Left lung (tissue), 10 donors: ENCODE measurements around the gene NR6A1. TPM values are rescaled to one million over a fixed set of nuclear protein-coding genes. Genes with fewer than 3 reads are reported as not detected.

Experiments
- ATAC-seq: fragments of 200-7000 bp; cut with Tn5 transposase; one replicate; pipeline ENCODE4 v1.9.1; 2020; ENCODE audit warnings: moderate library complexity
- DNase-seq, 4 donors: peaks; one replicate each; pipeline ENCODE4 v3.0.0-alpha.2; 2013 to 2020
- H3K27ac ChIP-seq, 2 donors: fragments of 200-600 bp; sonication (generic) in 1 of 2; one replicate each; pipeline versions ENCODE4 v1.5.0 to v1.8.0; 2020 to 2021
- H3K27me3 ChIP-seq, 2 donors: fragments of 200-600 bp; sonication (generic) in 1 of 2; one replicate each; pipeline versions ENCODE4 v1.5.0 to v1.8.0; 2020 to 2021
- H3K36me3 ChIP-seq, 2 donors: fragments of 200-600 bp; sonication (generic) in 1 of 2; one replicate each; pipeline versions ENCODE4 v1.5.0 to v1.8.0; 2020 to 2021
- H3K4me1 ChIP-seq, 2 donors: fragments of 200-600 bp; one replicate each; pipeline ENCODE4 v1.8.0; 2021
- H3K4me3 ChIP-seq, 2 donors: fragments of 200-600 bp; sonication (generic) in 1 of 2; one replicate each; pipeline versions ENCODE4 v1.5.0 to v1.8.0; 2020 to 2021; ENCODE audit warnings: mild to moderate bottlenecking in 1 of 2
- H3K9me3 ChIP-seq, 2 donors: fragments of 200-600 bp; sonication (generic) in 1 of 2; one replicate each; pipeline versions ENCODE4 v1.5.0 to v1.8.0; 2020 to 2021
- CTCF ChIP-seq, 2 donors: fragments of 200-600 bp; sonication (generic) in 1 of 2; IDR thresholded peaks; one replicate each; pipeline versions ENCODE4 v1.5.0 to v1.8.0; 2021; ENCODE audit warnings: antibody characterized with exemption in 2 of 2
- intact Hi-C, 2 donors: fragments of 100-400 bp; cut with DNase I; formaldehyde crosslinking; loops; one replicate each; pipeline versions ENCODE4 v1.11.2 to v1.14.2; 2022
- polyA plus RNA-seq, 6 donors: library from polyadenylated mRNA; unstranded; fragments of 120-200 nt; gene quantifications; one replicate each; pipeline ENCODE4 v1.2.1, GENCODE V29; 2013; ENCODE audit not compliant: insufficient read length in 6 of 6
- total RNA-seq, 2 donors: library from RNA; stranded (reverse); fragmentation: NEBNext Ultra II Directional; extraction: Animal tissue kit (Norgen Biotek cat#: 25700); gene quantifications; one replicate each; pipeline ENCODE4 v1.2.1, GENCODE V29; 2021
- donor health status: DM: no; HTN: yes; CAD: no.
- donor health status: DM: no; HTN: no; CAD: no.

The NR6A1 gene
- total and polyA plus RNA-seq, 8 donors: 1.2 to 4.1 (median 1.7) TPM

DNA sequence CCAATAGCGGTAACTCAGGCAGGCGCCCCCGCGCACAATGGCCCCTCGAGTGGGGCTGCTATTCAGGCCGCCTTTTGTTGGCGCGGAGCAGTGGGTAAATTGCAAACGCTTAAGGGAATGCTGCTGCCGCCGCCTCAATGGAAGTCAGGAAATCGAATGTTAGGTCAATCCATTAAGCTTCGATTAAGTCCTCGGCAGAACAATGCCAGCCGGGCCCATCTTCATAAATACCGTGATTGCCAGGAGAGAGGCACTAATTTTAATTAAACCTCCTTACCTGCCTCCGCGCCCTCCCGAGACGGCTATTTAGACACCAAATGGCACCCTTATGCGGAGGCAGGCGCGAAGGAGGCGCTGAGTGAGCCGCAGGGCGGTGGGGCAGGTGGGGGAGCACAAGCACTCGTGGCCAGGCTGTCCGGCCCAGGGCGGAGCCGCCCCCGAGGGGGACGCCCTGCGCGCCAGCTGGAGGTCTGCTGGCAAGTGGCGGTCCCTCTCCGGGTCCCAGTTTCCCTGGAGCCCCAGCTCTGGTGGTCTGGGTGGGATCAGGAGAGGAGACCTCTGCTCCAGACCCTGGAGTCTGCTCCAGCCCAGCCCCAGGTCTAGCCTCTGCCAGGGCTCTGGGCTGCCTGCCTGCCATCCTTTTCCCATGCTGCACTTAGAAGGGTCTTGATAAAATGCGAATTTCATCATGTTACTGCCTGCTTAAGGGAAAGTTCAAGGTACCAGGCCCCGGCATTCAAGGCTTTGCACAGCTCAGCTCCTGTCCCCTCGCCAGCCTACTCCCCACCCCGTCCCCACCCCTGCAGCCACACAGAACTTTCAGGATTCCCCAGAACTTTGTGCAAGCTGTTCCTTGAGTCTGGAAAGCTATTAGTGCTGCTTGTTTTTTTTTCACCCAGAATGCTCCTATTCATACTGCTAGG is 283.6 kb downstream of the NR6A1 start:
- no peak for TF ChIP-seq CTCF (IDR thresholded peaks at IDR 0.05)
- peaks cover 15 to 83% of the 10 kb centered on the region in 2 donors for H3K27me3 ChIP-seq

DNA sequence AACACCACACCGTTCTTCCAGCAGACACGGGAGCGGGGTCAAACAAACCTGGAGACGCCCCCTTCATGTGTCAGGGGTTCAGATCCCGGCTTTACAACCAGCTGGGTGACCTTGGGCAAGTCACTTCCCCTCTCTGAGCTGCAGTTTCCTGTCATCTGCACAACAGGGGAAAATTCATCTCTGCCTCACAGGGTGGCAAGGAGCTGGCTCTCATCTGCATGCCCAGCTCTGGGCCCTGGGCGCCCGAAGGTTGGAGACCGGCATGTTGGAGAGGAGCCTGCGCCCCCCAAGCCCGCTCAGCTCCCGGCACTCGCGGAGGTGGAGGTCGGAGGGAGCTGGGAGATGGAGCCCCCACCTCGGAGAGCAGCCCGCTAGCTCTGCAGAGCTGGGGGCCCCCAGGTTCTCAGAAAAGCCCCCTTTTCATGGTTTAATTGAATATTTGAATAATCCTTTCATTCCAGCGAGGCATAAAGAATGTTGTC is 284.3 kb downstream of the NR6A1 start:
- no peak for TF ChIP-seq CTCF (IDR thresholded peaks at IDR 0.05)
- Histone ChIP-seq H3K9me3 (no peaks in the 10 kb centered on the region), H3K36me3 (no peaks in the 10 kb centered on the region), H3K4me1 (no peaks in the 10 kb centered on the region), H3K27me3 (peaks cover 15 to 87% of the 10 kb centered on the region in 2 donors), H3K4me3 (no peak overlapping the region), H3K27ac (no peak overlapping the region)
- intact Hi-C loops: no loop called here
- DNase-seq: peak in 1 of 4 donors; percentile 67
- no peak for ATAC-seq

More for the DNA sequence above, 283.6 kb downstream of the NR6A1 start:
- Histone ChIP-seq H3K9me3 (no peaks in the 10 kb centered on the region), H3K36me3 (no peaks in the 10 kb centered on the region), H3K4me1 (no peaks in the 10 kb centered on the region), H3K27ac (no peak overlapping the region), H3K4me3 (no peak overlapping the region)
- intact Hi-C loops: no loop called here
- ATAC-seq (no peak), DNase-seq (peak in 1 of 4 donors; percentile 71)

DNA sequence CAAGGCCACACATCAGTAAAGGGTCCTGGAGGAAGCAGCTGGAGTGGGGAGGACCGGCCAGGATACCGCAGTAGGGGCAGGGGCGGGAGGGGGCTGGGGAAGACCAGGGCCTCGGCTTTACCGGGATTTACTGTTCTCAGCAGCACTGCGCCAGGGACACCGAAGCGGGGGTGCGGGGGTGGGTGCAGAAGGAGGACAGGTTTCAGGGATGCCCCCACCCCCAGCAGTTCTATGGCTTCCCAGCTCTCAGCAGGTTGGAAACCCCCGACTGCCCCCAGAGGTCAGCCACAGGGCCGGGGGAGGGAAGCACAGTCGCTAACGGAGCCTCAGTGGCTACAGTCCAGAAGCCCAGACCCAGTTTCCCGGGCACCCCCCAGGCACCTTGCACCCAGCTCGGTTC is 285.2 kb downstream of the NR6A1 start:
- Histone ChIP-seq H3K36me3 (no peaks in the 10 kb centered on the region), H3K27me3 (peaks cover 15 to 91% of the 10 kb centered on the region in 2 donors), H3K4me3 (no peak overlapping the region), H3K27ac (no peak overlapping the region), H3K4me1 (no peaks in the 10 kb centered on the region), H3K9me3 (no peaks in the 10 kb centered on the region)
- DNase-seq: peak in 1 of 4 donors; percentile 47
- intact Hi-C loops: no loop called here
- TF ChIP-seq CTCF (IDR thresholded peaks at IDR 0.05): no peak
- no peak for ATAC-seq

- H3K4me1 ChIP-seq: no peaks in the 10 kb centered on the region
- no peak for TF ChIP-seq CTCF (IDR thresholded peaks at IDR 0.05)
- no peak overlapping the region for H3K27ac ChIP-seq
- DNase-seq (peak in 1 of 4 donors; percentile 69), ATAC-seq (no peak)
- no peaks in the 10 kb centered on the region for H3K9me3 ChIP-seq
- H3K27me3 ChIP-seq: peaks cover 15 to 91% of the 10 kb centered on the region in 2 donors
- H3K36me3 ChIP-seq: no peaks in the 10 kb centered on the region
- H3K4me3 ChIP-seq: no peak overlapping the region
- intact Hi-C loops: no loop called here
Measured at GRCh38 chr9:124485201-124485600, 285.9 kb downstream of the NR6A1 start.

GRCh38 chr9:124483481-124483880 is 287.6 kb downstream of the NR6A1 start:
- DNase-seq (peak in 1 of 4 donors; percentile 58), ATAC-seq (no peak)
- intact Hi-C loops: no loop called here
- TF ChIP-seq CTCF (IDR thresholded peaks at IDR 0.05): no peak
- H3K9me3 ChIP-seq: no peaks in the 10 kb centered on the region
- no peaks in the 10 kb centered on the region for H3K4me1 ChIP-seq
- H3K4me3 ChIP-seq: no peak overlapping the region
- peaks cover 22 to 93% of the 10 kb centered on the region in 2 donors for H3K27me3 ChIP-seq
- no peaks in the 10 kb centered on the region for H3K36me3 ChIP-seq
- no peak overlapping the region for H3K27ac ChIP-seq
